Astrocyte (in vitro differentiated cells and primary cell): ENCODE data around the gene DHRS7. TPM values are rescaled to one million over a fixed set of nuclear protein-coding genes. Genes with fewer than 3 reads are reported as not detected.
"Not testable (repeated sequence)": the region's sequence is repeated elsewhere in the genome, so short reads cannot be mapped to it uniquely, and the experiment has no call there.

Experiments
- DNase-seq: peaks from one replicate; pipeline ENCODE4 v3.0.0-alpha.2; 2010; ENCODE audit warnings: low read depth
- FAIRE-seq: peaks from 2 replicates; lab custom pipeline; 2011; peaks lifted over from hg19 to GRCh38; lab: Jason Lieb, UNC
- H2AFZ ChIP-seq: 2 replicates; pipeline ENCODE4 v1.6.0; 2012; ENCODE audit warnings: low read depth, low read length, inconsistent platforms
- H3K27ac ChIP-seq: 2 replicates; pipeline ENCODE4 v1.5.1; 2011; ENCODE audit warnings: low read depth, low read length, inconsistent platforms
- H3K27me3 ChIP-seq: 2 replicates; pipeline ENCODE4 v1.6.0; 2011; ENCODE audit warnings: low read length, inconsistent platforms; ENCODE audit not compliant: insufficient read depth
- H3K36me3 ChIP-seq: 2 replicates; pipeline ENCODE4 v1.5.1; 2011; ENCODE audit warnings: low read length, inconsistent platforms; ENCODE audit not compliant: insufficient read depth
- H3K4me1 ChIP-seq: 2 replicates; pipeline ENCODE4 v1.5.1; 2011; ENCODE audit warnings: low read length, inconsistent platforms; ENCODE audit not compliant: insufficient read depth
- H3K4me2 ChIP-seq: 2 replicates; pipeline ENCODE4 v1.6.0; 2012; ENCODE audit warnings: low read length, inconsistent platforms
- H3K4me3 ChIP-seq: 2 replicates; pipeline ENCODE4 v1.5.1; 2011; ENCODE audit warnings: low read depth, mild to moderate bottlenecking, low read length, inconsistent platforms; ENCODE audit not compliant: insufficient read depth
- H3K79me2 ChIP-seq: 2 replicates; pipeline ENCODE4 v1.6.0; 2012; ENCODE audit warnings: mild to moderate bottlenecking, low read length, inconsistent platforms; ENCODE audit not compliant: insufficient read depth
- H3K9ac ChIP-seq: 2 replicates; pipeline ENCODE4 v1.6.0; 2012; ENCODE audit warnings: mild to moderate bottlenecking, low read length, inconsistent platforms
- H3K9me3 ChIP-seq: 2 replicates; pipeline ENCODE4 v1.5.1; 2012; ENCODE audit warnings: low read depth, mild to moderate bottlenecking, low read length, inconsistent platforms; ENCODE audit not compliant: insufficient read depth
- H4K20me1 ChIP-seq: 2 replicates; pipeline ENCODE4 v1.6.0; 2012; ENCODE audit warnings: low read length, inconsistent platforms; ENCODE audit not compliant: insufficient read depth
- H3K27ac Mint-ChIP-seq: one replicate; pipeline ENCODE4 v1.8.0; 2021; ENCODE audit warnings: mild to moderate bottlenecking, mixed read lengths; ENCODE audit not compliant: unreplicated experiment
- H3K27me3 Mint-ChIP-seq: one replicate; pipeline ENCODE4 v1.8.0; 2021; ENCODE audit warnings: low read depth, mixed read lengths; ENCODE audit not compliant: unreplicated experiment
- H3K36me3 Mint-ChIP-seq: one replicate; pipeline ENCODE4 v1.8.0; 2021; ENCODE audit warnings: low read depth, mixed read lengths; ENCODE audit not compliant: unreplicated experiment
- H3K4me1 Mint-ChIP-seq: one replicate; pipeline ENCODE4 v1.8.0; 2021; ENCODE audit warnings: low read depth, mixed read lengths; ENCODE audit not compliant: unreplicated experiment
- H3K4me3 Mint-ChIP-seq: one replicate; pipeline ENCODE4 v1.8.0; 2021; ENCODE audit warnings: mild to moderate bottlenecking, moderate library complexity, mixed read lengths; ENCODE audit not compliant: unreplicated experiment
- H3K9me3 Mint-ChIP-seq: one replicate; pipeline ENCODE4 v1.8.0; 2021; ENCODE audit warnings: mild to moderate bottlenecking, mixed read lengths; ENCODE audit not compliant: unreplicated experiment
- CTCF ChIP-seq: IDR thresholded peaks from 2 replicates; pipeline ENCODE4 v1.5.1; 2011; ENCODE audit warnings: low read depth, mild to moderate bottlenecking, inconsistent platforms, low read length, moderate library complexity; ENCODE audit not compliant: insufficient read depth
- EZH2 ChIP-seq: IDR thresholded peaks from 2 replicates; pipeline ENCODE4 v1.6.1; 2012; ENCODE audit warnings: mild to moderate bottlenecking, low read length, inconsistent platforms; ENCODE audit not compliant: insufficient read depth
- total RNA-seq: library from RNA; stranded (reverse); gene quantifications from 2 replicates; pipeline ENCODE4 v1.2.1, GENCODE V29; 2021

Gene DHRS7
- total RNA-seq, 1 donor from 2014 or later: 62.5 TPM

- Mint-ChIP-seq H3K9me3 (no peaks in the 10 kb centered on the region), H3K36me3 (peaks cover 14% of the 10 kb centered on the region), H3K27me3 (no peaks in the 10 kb centered on the region), H3K27ac (peak overlapping the region; percentile 84), H3K4me3 (no peak overlapping the region), H3K4me1 (peaks cover 20% of the 10 kb centered on the region)
- DNase-seq (peak; percentile 82), FAIRE-seq (no peak)
- no peak for TF ChIP-seq CTCF
- TF ChIP-seq EZH2: no peak
- H3K4me1 ChIP-seq: peaks cover 5% of the 10 kb centered on the region
- no peak overlapping the region for H3K9ac ChIP-seq
- H3K79me2 ChIP-seq: peaks cover 98% of the 10 kb centered on the region
- H2AFZ ChIP-seq: no peak overlapping the region
- no peaks in the 10 kb centered on the region for H3K27me3 ChIP-seq
- no peak overlapping the region for H3K4me3 ChIP-seq
- peak overlapping the region; percentile 24 for H3K27ac ChIP-seq
- peaks cover 65% of the 10 kb centered on the region for H4K20me1 ChIP-seq
- no peaks in the 10 kb centered on the region for H3K9me3 ChIP-seq
- H3K36me3 ChIP-seq: peaks cover 6% of the 10 kb centered on the region
- no peak overlapping the region for H3K4me2 ChIP-seq
These were observed 58.9 kb downstream of the DHRS7 start for GRCh38 chr14:60106339-60106738.

- Histone ChIP-seq H3K36me3 (peaks cover 3% of the 10 kb centered on the region), H3K79me2 (peaks cover 97% of the 10 kb centered on the region), H3K4me2 (no peak overlapping the region), H4K20me1 (peaks cover 64% of the 10 kb centered on the region), H3K4me1 (peaks cover 5% of the 10 kb centered on the region), H2AFZ (no peak overlapping the region), H3K9me3 (no peaks in the 10 kb centered on the region), H3K27ac (peak overlapping the region; percentile 6), H3K27me3 (no peaks in the 10 kb centered on the region), H3K4me3 (no peak overlapping the region), H3K9ac (peak overlapping the region; percentile 8)
- Mint-ChIP-seq H3K27me3 (no peaks in the 10 kb centered on the region), H3K4me3 (no peak overlapping the region), H3K27ac (no peak overlapping the region), H3K4me1 (peaks cover 32% of the 10 kb centered on the region), H3K36me3 (peaks cover 10% of the 10 kb centered on the region), H3K9me3 (no peaks in the 10 kb centered on the region)
- peak; percentile 66 for FAIRE-seq
- TF ChIP-seq CTCF: no peak
- TF ChIP-seq EZH2: no peak
- DNase-seq: peak; percentile 89
These were observed 62.8 kb downstream of the DHRS7 start for GRCh38 chr14:60102389-60102788.

- H3K9ac ChIP-seq: no peak overlapping the region
These were observed 63.4 kb downstream of the DHRS7 start for GRCh38 chr14:60101786-60102185.

GRCh38 chr14:60099855-60100254 is 65.3 kb downstream of the DHRS7 start:
- H3K27me3 Mint-ChIP-seq, H3K36me3 ChIP-seq, H3K27me3 ChIP-seq, H3K27ac Mint-ChIP-seq, H3K4me2 ChIP-seq, FAIRE-seq, H3K9me3 Mint-ChIP-seq, H3K9ac ChIP-seq, H2AFZ ChIP-seq, H3K9me3 ChIP-seq, DNase-seq, H3K27ac ChIP-seq, H3K4me3 ChIP-seq, H3K4me3 Mint-ChIP-seq: not testable (repeated sequence)
- Mint-ChIP-seq H3K36me3 (peaks cover 12% of the 10 kb centered on the region), H3K4me1 (peaks cover 28% of the 10 kb centered on the region)
- H3K4me1 ChIP-seq: peaks cover 20% of the 10 kb centered on the region
- peaks cover 97% of the 10 kb centered on the region for H3K79me2 ChIP-seq
- peaks cover 74% of the 10 kb centered on the region for H4K20me1 ChIP-seq

More at GRCh38 chr14:60101786-60102185, 63.4 kb downstream of the DHRS7 start:
- Histone ChIP-seq H2AFZ (no peak overlapping the region), H3K4me1 (peaks cover 5% of the 10 kb centered on the region), H3K36me3 (peaks cover 3% of the 10 kb centered on the region), H4K20me1 (peaks cover 70% of the 10 kb centered on the region), H3K4me3 (no peak overlapping the region), H3K79me2 (peaks cover 97% of the 10 kb centered on the region), H3K9me3 (no peaks in the 10 kb centered on the region), H3K4me2 (peak overlapping the region; percentile 13), H3K27ac (peak overlapping the region; percentile 6), H3K27me3 (no peaks in the 10 kb centered on the region)
- Mint-ChIP-seq H3K4me3 (no peak overlapping the region), H3K36me3 (peaks cover 12% of the 10 kb centered on the region), H3K27ac (no peak overlapping the region), H3K27me3 (no peaks in the 10 kb centered on the region), H3K9me3 (no peaks in the 10 kb centered on the region), H3K4me1 (peaks cover 32% of the 10 kb centered on the region)
- DNase-seq: peak; percentile 52
- FAIRE-seq: peak; percentile 70
- TF ChIP-seq CTCF (no peak), EZH2 (no peak)
